Skin epidermis (tissue), 12 donors: ENCODE measurements around the gene DLK2.
"Not testable (repeated sequence)": the region's sequence is repeated elsewhere in the genome, so short reads cannot be mapped to it uniquely, and the experiment has no call there.

Experiments
- H3K27ac ChIP-seq, 21 experiments: fragments of 200-600 bp; sonication (generic) in 11 of 21; one replicate each; pipeline ENCODE4 v1.5.0; 2020; ENCODE audit warnings: mild to moderate bottlenecking in 3 of 21, inconsistent platforms in 2 of 21, moderate library complexity in 2 of 21
- H3K4me3 ChIP-seq, 7 experiments: fragments of 200-600 bp; sonication (generic) in 2 of 7; one replicate each; pipeline ENCODE4 v1.5.0; 2020; ENCODE audit warnings: inconsistent platforms in 2 of 7, mild to moderate bottlenecking in 2 of 7, moderate library complexity in 1 of 7

DLK2 gene

GRCh38 chr6:43434001-43434840 is 21.1 kb downstream of the DLK2 start:
- H3K27ac ChIP-seq: peak overlapping the region in 1 of 21 experiments; percentile 26
- H3K4me3 ChIP-seq: no peak overlapping the region

- no peak overlapping the region for H3K27ac ChIP-seq
- no peak overlapping the region for H3K4me3 ChIP-seq
Observed at GRCh38 chr6:43433148-43433547, 22.2 kb downstream of the DLK2 start.

- Histone ChIP-seq H3K4me3 (no peak overlapping the region), H3K27ac (no peak overlapping the region)
Observed at GRCh38 chr6:43432009-43432945, 23.1 kb downstream of the DLK2 start.

GRCh38 chr6:43428874-43429273 is 26.5 kb downstream of the DLK2 start:
- H3K4me3 ChIP-seq: peak overlapping the region in 5 of 7 experiments; percentile 55 to 83 (median 68)
- peak overlapping the region in 9 of 21 experiments; percentile 82 to 95 (median 88) for H3K27ac ChIP-seq

DNA sequence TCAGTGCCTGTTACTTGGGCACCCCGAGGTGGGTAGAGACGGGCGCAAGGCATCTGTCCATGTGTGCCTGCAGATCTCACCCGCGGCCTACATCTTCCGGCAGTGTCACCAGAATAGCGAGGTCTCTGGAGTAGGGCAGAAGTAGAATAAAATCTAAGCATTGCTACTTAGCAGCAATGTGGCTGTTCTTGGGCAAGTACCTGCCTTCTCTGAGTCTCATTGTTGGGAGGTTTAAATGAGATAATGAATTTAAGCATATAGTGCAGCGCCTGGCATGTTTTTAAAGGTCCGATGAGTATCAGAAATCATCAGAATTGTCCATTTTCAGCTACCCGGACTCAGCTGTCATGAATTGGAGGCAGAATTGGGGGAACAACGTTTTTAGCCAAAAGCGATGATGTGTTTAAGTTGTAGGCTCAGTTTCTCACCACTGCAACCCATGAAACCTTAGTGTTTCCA is 27.2 kb downstream of the DLK2 start:
- H3K27ac ChIP-seq: peak overlapping the region in 20 of 21 experiments; percentile 76 to 95 (median 86)
- peak overlapping the region; percentile 55 to 88 (median 68) for H3K4me3 ChIP-seq

DNA sequence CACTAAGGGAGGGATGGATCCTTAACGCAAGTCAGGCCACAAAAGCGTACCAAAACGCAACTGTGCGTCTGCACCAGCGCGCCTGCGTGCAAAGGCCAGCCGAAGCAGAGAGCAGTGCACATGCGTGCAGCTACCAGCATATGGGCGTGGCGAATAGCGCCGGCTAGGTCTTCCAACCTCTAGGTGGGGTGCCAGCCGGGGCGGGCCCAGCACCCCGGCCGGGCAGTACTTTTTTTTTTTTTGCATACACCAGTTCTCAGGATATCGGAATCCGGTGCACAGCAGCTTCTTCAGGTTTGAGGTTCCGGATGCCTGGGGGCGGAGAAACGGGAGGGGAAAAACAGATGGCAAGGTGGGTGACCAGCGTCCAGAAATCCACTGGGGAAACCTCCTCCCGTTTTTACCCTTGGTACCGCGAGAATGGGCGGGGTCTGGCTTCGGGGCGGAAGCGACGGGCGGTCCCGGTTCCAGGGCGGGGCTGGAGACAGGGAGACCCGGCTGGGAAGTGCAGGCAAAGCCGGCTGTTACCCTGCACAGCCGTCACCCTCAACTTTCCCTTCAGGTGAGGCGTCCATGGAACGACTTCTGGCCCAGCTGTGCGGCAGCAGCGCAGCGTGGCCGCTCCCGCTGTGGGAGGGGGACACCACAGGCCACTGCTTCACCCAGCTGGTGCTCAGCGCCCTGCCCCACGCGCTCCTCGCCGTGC is 27.8 kb downstream of the DLK2 start, which contains the start of gene ABCC10:
TSS of gene ABCC10 (plus strand) at position 136 of the 706 bp plus-strand sequence. CDS start at position 574, 438 bp downstream.
- Histone ChIP-seq H3K27ac (peak within 1 kb of the TSS in 20 of 21 experiments; percentile 76 to 95 (median 86)), H3K4me3 (peak within 1 kb of the TSS; percentile 55 to 88 (median 68))

DNA sequence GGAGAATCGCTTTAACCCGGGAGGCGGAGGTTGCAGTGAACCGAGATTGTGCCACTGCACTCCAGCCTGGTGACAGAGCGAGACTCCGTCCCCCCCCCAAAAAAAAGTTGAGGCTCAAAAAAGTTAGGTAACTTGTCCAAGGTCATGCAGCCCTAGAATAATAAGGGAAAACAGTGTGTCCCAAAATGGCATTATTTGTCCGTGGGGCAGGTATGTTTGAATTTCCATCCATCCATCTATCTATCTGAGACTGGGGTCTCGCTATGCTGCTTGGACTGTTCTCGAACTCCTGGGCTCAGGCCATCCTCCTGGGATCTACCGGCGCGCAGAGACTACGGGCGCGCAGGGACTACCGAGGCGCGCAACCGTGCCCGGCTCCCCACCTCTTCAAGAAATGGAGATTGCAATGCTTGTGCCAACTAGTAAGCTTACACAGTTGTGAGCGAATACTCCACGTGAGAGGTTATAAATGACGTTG is 28.4 kb downstream of the DLK2 start:
- Histone ChIP-seq H3K27ac (peak overlapping the region in 20 of 21 experiments; percentile 60 to 95 (median 86)), H3K4me3 (peak overlapping the region; percentile 55 to 88 (median 68))

GRCh38 chr6:43425083-43425482 is 30.3 kb downstream of the DLK2 start:
- H3K4me3 ChIP-seq, H3K27ac ChIP-seq: not testable (repeated sequence)

GRCh38 chr6:43421831-43422230 is 33.5 kb downstream of the DLK2 start:
- no peak overlapping the region for H3K4me3 ChIP-seq

DNA sequence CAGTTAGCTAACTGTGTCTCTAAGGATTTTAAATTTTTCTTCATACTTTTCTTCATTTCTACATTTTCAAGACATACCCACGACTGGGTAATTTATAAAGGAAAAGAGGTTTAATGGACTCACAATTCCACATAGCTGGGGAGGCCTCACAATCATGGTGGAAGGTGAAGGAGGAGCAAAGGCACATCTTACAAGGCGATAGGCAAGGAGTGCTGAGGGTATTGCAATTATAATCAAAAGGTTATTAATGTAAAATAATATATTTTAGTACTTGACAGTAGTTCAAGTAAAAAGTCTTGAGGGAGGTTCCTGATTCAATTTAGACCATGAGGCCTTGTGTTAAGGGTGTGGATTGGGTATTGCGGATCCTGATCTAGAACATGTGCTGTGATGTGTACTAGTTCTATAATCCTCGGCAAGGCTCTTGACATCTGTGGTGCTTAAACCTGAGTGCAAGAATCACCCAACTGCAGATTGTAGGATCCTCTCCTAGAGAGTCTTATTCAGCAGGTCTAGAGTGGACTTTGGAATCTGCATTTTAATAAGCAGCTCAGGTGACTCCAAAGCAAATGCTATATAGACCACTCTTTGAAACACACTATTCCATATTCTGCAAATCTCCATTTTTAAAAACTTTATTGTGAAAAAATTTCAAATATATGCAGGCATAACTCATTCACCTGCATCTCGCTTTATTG is 35.2 kb downstream of the DLK2 start:
- H3K27ac ChIP-seq: no peak overlapping the region
- H3K4me3 ChIP-seq: no peak overlapping the region

More at GRCh38 chr6:43421831-43422230, 33.5 kb downstream of the DLK2 start:
- no peak overlapping the region for H3K27ac ChIP-seq

DNA sequence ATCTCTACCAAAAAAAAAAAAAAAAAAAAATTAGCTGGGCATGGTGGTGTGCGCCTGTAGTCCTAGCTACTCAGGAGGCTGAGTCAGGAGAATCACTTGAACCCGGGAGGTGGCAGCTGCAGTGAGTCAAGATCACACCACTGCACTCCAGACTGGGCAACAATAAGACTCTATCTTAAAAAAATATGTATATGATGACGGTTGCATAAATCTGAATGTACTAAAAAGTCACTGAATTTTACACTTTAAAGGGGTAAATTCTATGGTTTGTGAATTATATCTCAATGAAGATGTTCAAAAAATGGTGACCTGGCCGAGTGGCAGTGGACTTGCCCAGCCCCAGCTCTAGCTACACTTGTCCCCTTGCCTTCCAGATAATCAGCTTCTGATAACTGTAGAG is 38.4 kb downstream of the DLK2 start:
- Histone ChIP-seq H3K27ac (no peak overlapping the region), H3K4me3 (no peak overlapping the region)

DNA sequence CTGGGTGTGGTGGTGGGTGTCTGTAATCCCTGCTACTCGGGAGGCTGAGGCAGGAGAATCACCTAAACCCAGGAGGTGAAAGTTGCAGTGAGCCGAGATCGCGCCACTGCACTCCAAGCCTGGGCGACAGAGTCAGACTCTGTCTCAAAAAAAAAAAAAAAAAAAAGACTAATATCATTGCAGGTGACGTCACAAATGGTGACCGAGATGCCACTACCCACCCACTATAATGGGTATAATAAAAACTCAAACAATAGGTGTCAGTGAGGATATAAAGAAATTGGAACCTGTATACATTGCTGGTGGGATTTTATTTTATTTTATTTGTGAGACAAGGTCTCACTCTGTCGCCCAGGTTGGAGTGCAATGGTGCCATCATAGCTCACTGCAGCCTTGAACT is 40.1 kb downstream of the DLK2 start:
- not testable (repeated sequence) for H3K27ac ChIP-seq, H3K4me3 ChIP-seq

GRCh38 chr6:43413002-43413401 is 42.3 kb downstream of the DLK2 start:
- Histone ChIP-seq H3K27ac (no peak overlapping the region), H3K4me3 (no peak overlapping the region)

DNA sequence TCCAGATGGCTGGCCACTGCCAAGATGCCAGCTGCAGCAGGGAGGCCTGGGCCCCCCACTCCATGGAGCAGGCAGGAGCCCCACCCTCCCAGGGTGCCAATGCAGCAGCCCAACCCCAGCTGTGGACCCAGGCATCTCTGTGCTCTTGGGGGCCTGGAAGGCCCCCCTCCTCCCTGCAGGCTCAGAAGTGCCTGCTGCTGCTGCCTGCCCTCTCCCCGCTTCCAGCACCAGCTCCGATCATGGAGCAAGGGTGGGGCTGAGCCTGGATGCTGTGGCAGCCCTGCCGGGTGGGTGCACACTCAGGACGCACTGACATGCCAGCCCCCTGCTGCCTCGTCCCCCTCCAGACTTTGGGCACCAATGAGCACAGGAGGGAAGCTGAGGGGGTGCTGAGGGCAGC is 42.8 kb downstream of the DLK2 start:
- Histone ChIP-seq H3K27ac (no peak overlapping the region), H3K4me3 (no peak overlapping the region)

GRCh38 chr6:43410776-43411175 is 44.6 kb downstream of the DLK2 start:
- H3K27ac ChIP-seq, H3K4me3 ChIP-seq: not testable (repeated sequence)

- H3K27ac ChIP-seq: no peak overlapping the region
- H3K4me3 ChIP-seq: no peak overlapping the region
Observed at GRCh38 chr6:43408259-43408658, 47.1 kb downstream of the DLK2 start.

DNA sequence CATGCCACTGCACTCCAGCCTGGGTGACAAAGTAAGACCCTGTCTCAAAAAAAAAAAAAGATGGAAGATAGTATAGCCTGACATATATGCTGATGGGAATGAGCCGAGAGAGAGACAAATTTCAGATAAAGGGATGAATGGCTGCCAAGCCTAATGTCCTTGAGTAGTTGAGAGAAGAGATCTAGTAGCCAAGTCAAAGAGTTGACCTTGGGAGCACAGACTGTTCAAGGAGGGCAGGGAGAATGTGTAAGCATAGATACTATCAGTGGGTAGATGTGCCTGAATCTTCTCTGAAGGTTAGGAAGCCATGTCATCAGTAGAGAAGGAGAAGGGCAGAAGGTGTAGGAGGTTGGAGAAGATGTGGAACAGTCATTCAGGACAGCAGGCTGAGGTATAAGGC is 48.1 kb downstream of the DLK2 start:
- Histone ChIP-seq H3K27ac (no peak overlapping the region), H3K4me3 (no peak overlapping the region)

DNA sequence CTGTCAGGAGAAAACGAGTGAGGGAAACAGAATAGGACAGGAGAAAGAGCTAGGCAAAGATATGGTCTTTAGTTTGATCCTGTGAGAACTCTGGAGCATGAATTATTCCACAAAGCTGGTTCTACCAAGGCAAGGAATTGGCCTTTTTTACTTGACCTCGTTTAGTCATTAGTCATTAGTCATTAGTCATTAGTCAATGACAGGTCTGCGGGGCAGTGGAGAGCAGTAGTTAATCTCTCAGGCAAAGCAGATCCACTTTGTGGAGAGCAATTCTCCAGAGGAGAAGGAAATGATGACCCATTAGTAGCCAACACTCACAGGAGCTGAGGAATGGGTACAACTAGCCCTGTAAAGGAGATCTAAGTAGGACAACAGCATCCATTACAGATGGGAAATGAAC is 50.0 kb downstream of the DLK2 start:
- no peak overlapping the region for H3K27ac ChIP-seq

DNA sequence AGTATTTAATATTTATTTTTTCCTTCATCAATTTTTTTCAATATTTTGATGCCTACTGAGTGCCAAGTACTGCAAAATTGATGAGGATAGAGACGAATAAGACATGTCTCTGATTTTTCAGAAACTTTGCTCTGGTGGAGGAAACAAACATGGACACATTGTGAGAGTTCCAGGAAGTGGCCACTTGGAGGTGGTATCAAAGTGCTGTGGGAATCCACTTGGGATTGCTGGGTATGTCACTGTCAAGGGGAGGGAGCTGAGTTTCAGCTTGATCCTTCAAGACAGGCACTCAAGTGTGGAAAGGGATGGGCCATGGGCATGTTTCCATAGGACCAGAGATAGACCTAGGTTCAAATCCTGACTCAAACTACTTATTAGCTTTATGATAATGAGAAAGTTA is 52.5 kb downstream of the DLK2 start:
- Histone ChIP-seq H3K4me3 (no peak overlapping the region), H3K27ac (no peak overlapping the region)

More for the DNA sequence above, 50.0 kb downstream of the DLK2 start:
- no peak overlapping the region for H3K4me3 ChIP-seq
